Motor neuron (in vitro differentiated cells): ENCODE data around the gene IL10RB. TPM values are rescaled to one million over a fixed set of nuclear protein-coding genes. Genes with fewer than 3 reads are reported as not detected.
"Not testable (repeated sequence)": the region's sequence is repeated elsewhere in the genome, so short reads cannot be mapped to it uniquely, and the experiment has no call there.

ENCODE experiments used
- ATAC-seq, 8 experiments: fragments of 200-7000 bp; cut with Tn5 transposase; replicated peaks in 6 of 8; 2 replicates each; pipeline ENCODE4 v1.8.0; 2021; ENCODE audit warnings: mild to moderate bottlenecking in 8 of 8, moderate library complexity in 8 of 8
- H3K27ac ChIP-seq, 2 donors: fragments of 250-450 bp; sonication (Bioruptor Pico); 2 replicates each; pipeline ENCODE4 v1.9.0; 2021; ENCODE audit warnings: antibody characterized with exemption in 2 of 2, mild to moderate bottlenecking in 2 of 2, moderate library complexity in 1 of 2
- H3K4me1 ChIP-seq, 2 donors: fragments of 250-450 bp; sonication (Bioruptor Pico); replicated peaks in 1 of 2; 2 replicates each; pipeline ENCODE4 v1.6.1; 2021; ENCODE audit warnings: antibody characterized with exemption in 2 of 2, mild to moderate bottlenecking in 2 of 2, moderate library complexity in 1 of 2
- H3K4me3 ChIP-seq, 5 donors: fragments of 250-450 bp; sonication (Bioruptor Pico); 2 replicates each; pipeline ENCODE4 v1.9.0; 2021; ENCODE audit warnings: antibody characterized with exemption in 5 of 5, mild to moderate bottlenecking in 5 of 5, moderate library complexity in 4 of 5
- WGBS, 10 experiments: fragments of 450-650 bp; shearing (Covaris generic); methylation state at CpG; one replicate each; pipeline ENCODE4 v1.0.0; 2022; 5-methylcytosine and 5-hydroxymethylcytosine counted together
- in situ Hi-C, 9 experiments: fragments of 400-800 bp; cut with MboI; loops; one replicate each; pipeline ENCODE4 v1.15.0; 2021; ENCODE audit warnings: low sequenced_read_pairs in 9 of 9, low pct_unique_long_range_greater_than_20kb in 2 of 9; ENCODE audit not compliant: unreplicated experiment in 9 of 9
- total RNA-seq, 8 experiments: library from RNA; unstranded; fragments of 300-600 nt; gene quantifications; 2 replicates each; pipeline versions ENCODE4 v1.2.3 to v1.2.4, GENCODE V29; 2022

The IL10RB gene
- 10 to 100 TPM in 4 of 8 experiments, 1 to 10 TPM in 4; 4.1 to 17.8 (median 9.7) TPM for total RNA-seq

- Histone ChIP-seq H3K4me3 (peak within 1 kb of the TSS; percentile 43 to 62 (median 49)), H3K4me1 (peaks cover 3 to 9% of the 10 kb centered on the region in 2 donors), H3K27ac (peak within 1 kb of the TSS; percentile 10 to 14)
- 0 to 27% (median 5%) methylated on average over 1 to 11 of the region's 60 CpGs; no CpG with 5 or more reads in 4 of the 10 experiments for WGBS, 10 experiments
- in situ Hi-C loops: no loop called here
- peak; percentile 84 to 96 (median 93) for ATAC-seq
Measured at GRCh38 chr21:33266050-33266788, at the start of gene IL10RB. TSS of gene IL10RB (plus strand) at chr21:33266367. CDS start at chr21:33266466, 99 bp downstream.

GRCh38 chr21:33217138-33217520 lies 49.0 kb upstream of the IL10RB start:
- 0 to 89% (median 65%) methylated on average over 1 to 2 of the region's 2 CpGs; no CpG with 5 or more reads in 2 of the 10 experiments for WGBS, 10 experiments
- in situ Hi-C loops: no loop called here
- ATAC-seq: no peak
- no peak overlapping the region for H3K27ac ChIP-seq
- H3K4me3 ChIP-seq: no peak overlapping the region
- H3K4me1 ChIP-seq: peaks cover 5 to 9% of the 10 kb centered on the region in 2 donors

DNA sequence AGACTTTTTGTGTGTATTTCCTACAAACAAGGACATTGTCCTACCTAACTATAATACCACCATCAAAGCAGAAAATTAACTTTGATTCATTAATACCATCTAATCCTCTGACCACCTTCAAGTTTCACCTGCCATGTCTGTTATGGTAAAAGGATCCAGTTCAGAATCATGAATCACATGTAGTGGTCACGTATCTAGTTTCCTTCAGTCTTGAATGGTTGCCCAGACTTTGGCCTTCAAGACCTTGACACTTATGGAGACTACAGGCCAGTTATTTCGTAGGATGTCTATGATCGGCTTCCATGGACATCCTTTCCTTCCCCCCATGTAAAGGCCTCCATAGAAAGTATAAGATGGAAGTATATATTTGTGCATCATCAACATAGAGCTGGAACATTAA lies 46.9 kb upstream of the IL10RB start:
- Histone ChIP-seq H3K4me3 (no peak overlapping the region), H3K27ac (no peak overlapping the region), H3K4me1 (peaks cover 5 to 9% of the 10 kb centered on the region in 2 donors)
- in situ Hi-C loops: no loop called here
- WGBS, 10 experiments: 67 to 93% (median 80%) methylated on average over 1 to 3 of the region's 3 CpGs; no CpG with 5 or more reads in 4 of the 10 experiments
- no peak for ATAC-seq

GRCh38 chr21:33219954-33220353 lies 46.2 kb upstream of the IL10RB start:
- in situ Hi-C loops: no loop called here
- peaks cover 5 to 9% of the 10 kb centered on the region in 2 donors for H3K4me1 ChIP-seq
- no peak overlapping the region for H3K4me3 ChIP-seq
- no peak for ATAC-seq
- 56 to 100% (median 89%) methylated on average over 1 to 3 of the region's 3 CpGs for WGBS, 10 experiments
- no peak overlapping the region for H3K27ac ChIP-seq

GRCh38 chr21:33225376-33225775 lies 40.8 kb upstream of the IL10RB start:
- H3K27ac ChIP-seq, ATAC-seq, in situ Hi-C loops, H3K4me3 ChIP-seq, H3K4me1 ChIP-seq: not testable (repeated sequence)
- 34 to 100% (median 72%) methylated on average over 1 to 2 of the region's 3 CpGs; no CpG with 5 or more reads in 6 of the 10 experiments for WGBS, 10 experiments

- Histone ChIP-seq H3K27ac (no peak overlapping the region), H3K4me1 (peaks cover 4 to 6% of the 10 kb centered on the region in 2 donors), H3K4me3 (no peak overlapping the region)
- in situ Hi-C loops: no loop called here
- ATAC-seq: no peak
- WGBS, 10 experiments: 10 to 100% (median 89%) methylated on average over 1 to 3 of the region's 3 CpGs; no CpG with 5 or more reads in 1 of the 10 experiments
Measured at GRCh38 chr21:33228455-33228854, 37.7 kb upstream of the IL10RB start.

DNA sequence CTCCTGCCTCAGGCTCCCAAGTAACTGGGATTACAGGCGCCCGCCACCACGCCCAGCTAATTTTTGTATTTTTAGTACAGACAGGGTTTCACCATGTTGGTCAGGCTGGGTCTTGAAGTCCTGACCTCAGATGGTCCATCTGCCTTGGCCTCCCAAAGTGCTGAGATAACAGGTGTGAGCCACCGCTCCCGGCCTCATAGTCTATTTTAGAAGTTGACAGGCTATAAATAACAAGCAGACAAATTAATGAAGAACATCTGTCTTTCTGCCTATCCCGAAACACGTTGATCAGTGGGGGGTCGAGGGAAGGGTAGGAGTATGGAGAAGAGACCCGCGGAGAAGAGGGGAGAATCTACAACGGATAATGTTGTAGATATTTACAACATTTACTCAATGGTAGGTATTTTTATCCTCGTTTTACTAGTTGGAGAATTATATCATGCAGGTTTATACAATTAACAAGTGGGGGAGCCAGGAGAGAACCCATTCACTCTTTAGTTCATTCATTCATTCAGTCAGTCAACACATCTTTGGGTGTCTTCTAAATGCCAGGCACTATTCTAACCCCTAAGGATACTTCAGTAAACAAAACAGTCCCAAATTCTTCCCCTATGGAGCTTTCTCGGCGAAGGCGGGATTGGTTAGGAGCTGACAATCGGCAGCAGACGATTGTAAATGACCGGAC lies 36.9 kb upstream of the IL10RB start:
- in situ Hi-C loops: no loop called here

DNA sequence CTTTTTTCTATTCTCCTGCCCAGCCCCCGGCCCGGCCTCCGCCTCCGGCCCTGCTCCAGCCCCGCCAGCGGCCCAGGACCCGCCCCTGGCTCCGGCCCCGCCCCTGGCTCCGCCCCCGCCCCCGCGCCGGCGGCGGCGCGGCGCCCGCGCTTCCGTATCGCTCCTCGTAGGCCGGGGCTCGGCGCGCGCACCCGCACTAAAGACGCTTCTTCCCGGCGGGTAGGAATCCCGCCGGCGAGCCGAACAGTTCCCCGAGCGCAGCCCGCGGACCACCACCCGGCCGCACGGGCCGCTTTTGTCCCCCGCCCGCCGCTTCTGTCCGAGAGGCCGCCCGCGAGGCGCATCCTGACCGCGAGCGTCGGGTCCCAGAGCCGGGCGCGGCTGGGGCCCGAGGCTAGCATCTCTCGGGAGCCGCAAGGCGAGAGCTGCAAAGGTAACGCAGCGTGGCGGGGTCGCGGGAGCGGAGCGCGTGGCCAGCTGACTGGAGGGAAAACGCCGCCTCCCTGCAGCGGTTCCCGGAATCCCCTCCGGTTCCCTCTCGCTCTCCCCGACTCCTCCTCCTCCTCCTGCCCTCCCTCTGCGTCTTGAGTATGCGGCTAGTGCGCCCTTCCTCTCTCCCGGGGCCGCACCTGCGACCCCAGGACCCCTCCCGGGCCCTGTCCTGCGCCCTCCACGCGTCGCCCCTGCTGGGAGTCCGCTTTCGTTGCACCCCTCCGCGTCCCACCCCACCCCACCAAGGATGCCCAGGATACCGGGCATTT lies 36.2 kb upstream of the IL10RB start, which contains the start of gene IFNAR2:
IFNAR2 (plus strand) TSS at position 155 of the 761 bp plus-strand sequence. CDS start 11,985 bp downstream, outside the sequence.
- H3K27ac ChIP-seq: peak within 1 kb of the TSS; percentile 87 to 93
- ATAC-seq: peak; percentile 80 to 91 (median 88)
- in situ Hi-C loops: no loop called here
- H3K4me3 ChIP-seq: peak within 1 kb of the TSS; percentile 81 to 98 (median 87)
- H3K4me1 ChIP-seq: peaks cover 4 to 6% of the 10 kb centered on the region in 2 donors
- 0% methylated on average over 5 to 8 of the region's 95 CpGs; no CpG with 5 or more reads in 8 of the 10 experiments for WGBS, 10 experiments

More for the DNA sequence above, 36.9 kb upstream of the IL10RB start:
- H3K4me1 ChIP-seq: peaks cover 4 to 6% of the 10 kb centered on the region in 2 donors
- H3K4me3 ChIP-seq: peak overlapping the region; percentile 81 to 98 (median 87)
- ATAC-seq: no peak
- WGBS, 10 experiments: 24 to 91% (median 54%) methylated on average over 2 to 10 of the region's 18 CpGs; no CpG with 5 or more reads in 1 of the 10 experiments
- H3K27ac ChIP-seq: no peak overlapping the region

DNA sequence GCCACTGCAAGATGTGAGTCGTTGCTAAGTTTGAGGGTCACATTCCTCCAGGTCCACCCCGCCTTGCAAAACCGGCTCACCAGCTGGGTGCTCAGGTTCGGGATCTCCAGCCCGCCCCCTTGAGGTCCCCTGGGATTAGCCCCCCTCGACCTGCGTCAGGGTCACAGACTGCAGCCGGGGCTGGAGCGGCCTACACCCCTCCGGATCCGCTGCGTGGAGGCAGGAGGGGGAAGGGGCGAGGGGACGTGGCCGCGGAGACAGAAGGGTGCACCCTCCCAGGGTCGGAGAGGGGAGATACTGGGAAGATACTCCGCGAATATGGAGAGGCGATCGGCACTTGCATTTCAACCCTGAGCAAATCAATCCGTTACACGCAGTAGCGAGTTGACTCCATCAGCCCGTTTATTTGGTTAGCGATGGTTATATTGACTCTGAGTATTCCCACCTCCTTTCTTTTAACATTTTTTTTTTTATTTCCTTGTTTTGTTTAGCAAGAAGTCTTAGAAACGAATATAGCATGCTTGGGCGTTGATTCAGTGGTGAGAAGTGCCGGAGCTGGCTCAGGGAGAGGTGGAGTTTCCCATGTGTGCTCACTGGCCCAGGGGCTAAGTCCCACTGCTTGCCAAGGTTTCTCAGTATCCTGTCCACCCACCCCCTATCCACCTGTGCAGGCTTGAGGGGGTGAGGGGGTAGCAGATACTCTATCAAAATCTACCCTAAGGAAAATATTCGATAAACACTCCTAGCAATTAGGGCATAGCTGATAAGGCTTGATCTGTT lies 35.4 kb upstream of the IL10RB start:
- H3K4me1 ChIP-seq: peaks cover 4 to 6% of the 10 kb centered on the region in 2 donors
- H3K27ac ChIP-seq: peak overlapping the region; percentile 87 to 93
- in situ Hi-C loops: no loop called here
- peak overlapping the region; percentile 81 to 98 (median 87) for H3K4me3 ChIP-seq
- peak; percentile 31 to 65 (median 58) for ATAC-seq
- WGBS, 10 experiments: 0 to 80% (median 9%) methylated on average over 1 to 8 of the region's 30 CpGs; no CpG with 5 or more reads in 3 of the 10 experiments

DNA sequence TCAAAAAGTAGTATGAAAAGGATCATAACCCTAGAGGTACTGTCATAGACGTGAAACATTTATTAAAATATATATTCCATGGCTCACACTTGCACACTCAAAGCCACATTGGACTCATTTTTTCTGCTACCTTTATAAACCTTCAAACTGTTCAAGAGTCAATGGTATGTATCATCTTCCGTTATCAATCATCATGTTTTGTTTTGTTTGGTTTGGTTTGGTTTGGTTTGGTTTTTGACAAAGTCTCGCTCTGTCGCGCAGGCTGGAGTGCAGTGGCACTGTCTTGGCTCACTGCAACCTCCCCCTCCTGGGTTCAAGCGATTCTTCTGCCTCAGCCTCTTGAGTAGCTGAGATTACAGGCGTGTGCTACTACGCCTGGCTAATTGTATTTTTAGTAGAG lies 34.6 kb upstream of the IL10RB start:
- ATAC-seq: no peak

DNA sequence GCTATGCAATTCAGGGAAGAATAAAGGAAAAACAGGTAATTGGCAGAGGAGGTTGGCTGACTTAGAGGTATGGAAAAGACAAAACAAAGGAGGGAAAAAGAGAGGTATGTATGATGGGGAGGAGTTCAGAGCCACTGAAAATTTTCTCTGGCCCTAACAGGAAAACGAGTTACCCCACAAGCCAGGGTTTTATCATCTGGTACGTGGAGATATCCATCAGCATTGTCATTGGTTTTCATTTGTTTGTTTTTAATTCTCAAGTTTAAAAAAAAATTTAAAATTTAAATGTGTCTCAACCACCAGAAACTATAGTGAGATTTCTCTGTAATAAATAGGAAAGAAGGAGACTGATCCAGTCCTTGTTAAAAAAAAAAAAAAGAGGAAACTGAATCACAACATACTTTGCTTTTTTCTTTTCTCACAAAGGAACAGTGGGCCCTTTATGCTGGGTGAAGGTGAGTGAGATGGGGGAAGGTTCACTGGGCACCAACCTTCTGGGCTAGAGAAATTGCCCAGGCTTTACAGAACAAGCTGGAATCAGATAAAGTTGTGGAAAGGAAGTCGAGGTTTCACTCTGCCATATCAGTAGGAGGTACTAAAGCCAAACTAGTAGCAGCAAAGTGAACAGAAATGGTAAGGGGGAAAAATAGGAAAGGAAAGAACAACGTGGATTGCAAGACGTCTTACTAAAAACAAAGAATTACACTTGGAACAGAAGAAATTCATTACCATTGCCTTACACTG lies 33.7 kb upstream of the IL10RB start:
- ATAC-seq: no peak
- peaks cover 4 to 6% of the 10 kb centered on the region in 2 donors for H3K4me1 ChIP-seq
- H3K4me3 ChIP-seq: no peak overlapping the region
- WGBS, 10 experiments: 63 to 97% (median 84%) methylated on average over 4 to 5 of the region's 5 CpGs
- in situ Hi-C loops: no loop called here
- no peak overlapping the region for H3K27ac ChIP-seq

More for the DNA sequence above, 34.6 kb upstream of the IL10RB start:
- WGBS, 10 experiments: 0 to 100% (median 80%) methylated on average over 1 to 8 of the region's 8 CpGs; no CpG with 5 or more reads in 1 of the 10 experiments
- Histone ChIP-seq H3K4me1 (peaks cover 4 to 6% of the 10 kb centered on the region in 2 donors), H3K27ac (no peak overlapping the region), H3K4me3 (peak overlapping the region in 1 of 5 donors; percentile 81)
- in situ Hi-C loops: no loop called here
